Subcutaneous adipose tissue (tissue), 4 donors: Measurements from ENCODE around the gene LRRC72. TPM values are rescaled to one million over a fixed set of nuclear protein-coding genes. Genes with fewer than 3 reads are reported as not detected.

Experiments used
- total RNA-seq, 4 donors: library from RNA; depleted of rRNA; stranded (reverse); fragments of >200 nt; gene quantifications; one replicate each; pipeline ENCODE4 v1.1.0, GENCODE V29; 2016
- TF ChIP-seq, protein P1 (sequence below): fragments of 450-650 bp; IDR thresholded peaks from one replicate; pipeline ENCODE4 v1.5.1; 2016; ENCODE audit warnings: low read depth, mild to moderate bottlenecking, control low read depth, antibody characterized with exemption, moderate library complexity

The LRRC72 gene
- total RNA-seq, 4 donors from 2014 or later = not detected

GRCh38 chr7:16594061-16594460 lies 67.4 kb downstream of the LRRC72 start:
- TF ChIP-seq, protein P1, sequence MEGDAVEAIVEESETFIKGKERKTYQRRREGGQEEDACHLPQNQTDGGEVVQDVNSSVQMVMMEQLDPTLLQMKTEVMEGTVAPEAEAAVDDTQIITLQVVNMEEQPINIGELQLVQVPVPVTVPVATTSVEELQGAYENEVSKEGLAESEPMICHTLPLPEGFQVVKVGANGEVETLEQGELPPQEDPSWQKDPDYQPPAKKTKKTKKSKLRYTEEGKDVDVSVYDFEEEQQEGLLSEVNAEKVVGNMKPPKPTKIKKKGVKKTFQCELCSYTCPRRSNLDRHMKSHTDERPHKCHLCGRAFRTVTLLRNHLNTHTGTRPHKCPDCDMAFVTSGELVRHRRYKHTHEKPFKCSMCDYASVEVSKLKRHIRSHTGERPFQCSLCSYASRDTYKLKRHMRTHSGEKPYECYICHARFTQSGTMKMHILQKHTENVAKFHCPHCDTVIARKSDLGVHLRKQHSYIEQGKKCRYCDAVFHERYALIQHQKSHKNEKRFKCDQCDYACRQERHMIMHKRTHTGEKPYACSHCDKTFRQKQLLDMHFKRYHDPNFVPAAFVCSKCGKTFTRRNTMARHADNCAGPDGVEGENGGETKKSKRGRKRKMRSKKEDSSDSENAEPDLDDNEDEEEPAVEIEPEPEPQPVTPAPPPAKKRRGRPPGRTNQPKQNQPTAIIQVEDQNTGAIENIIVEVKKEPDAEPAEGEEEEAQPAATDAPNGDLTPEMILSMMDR = no peak

DNA sequence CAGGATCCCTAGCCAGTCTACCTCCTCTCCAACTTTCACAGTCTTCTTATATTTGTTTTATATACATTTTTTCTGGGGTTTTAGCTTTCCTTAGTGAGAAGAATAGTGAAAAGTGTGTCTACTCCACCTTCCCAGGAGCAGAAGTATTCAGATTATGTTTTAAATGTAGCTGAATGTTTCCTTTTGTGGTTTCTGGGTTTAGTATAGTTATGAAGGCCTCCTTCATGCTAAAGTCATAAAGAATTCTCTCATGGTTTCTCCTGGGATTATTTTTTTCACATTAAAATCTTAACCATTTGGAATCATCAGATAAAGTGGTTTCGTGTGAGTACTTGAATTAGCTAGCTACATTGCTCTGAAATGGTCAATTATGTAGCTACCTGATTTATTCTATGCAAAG lies 68.1 kb downstream of the LRRC72 start:
- TF ChIP-seq, protein P1 = no peak

GRCh38 chr7:16598015-16598414 lies 71.4 kb downstream of the LRRC72 start:
- TF ChIP-seq, protein P1 = no peak

DNA sequence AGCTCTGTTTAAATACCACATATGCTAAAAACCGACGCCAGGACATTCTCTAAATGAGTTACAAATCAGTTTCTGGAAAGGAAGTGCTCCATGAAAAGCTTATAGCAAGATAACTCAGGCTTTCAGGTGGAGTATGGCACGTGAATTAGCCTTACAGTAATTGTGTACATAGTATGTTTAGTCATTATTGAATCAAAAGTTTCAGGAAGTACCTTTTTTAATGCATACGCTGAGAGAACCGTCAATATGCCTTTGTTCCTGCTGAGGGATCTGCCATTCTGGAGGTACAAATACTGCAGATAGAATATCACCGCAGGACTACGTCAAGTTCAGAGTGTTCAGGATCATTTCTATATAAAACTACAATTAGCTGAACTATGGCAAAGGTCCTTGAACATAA lies 73.2 kb downstream of the LRRC72 start:
- TF ChIP-seq, protein P1 = no peak

DNA sequence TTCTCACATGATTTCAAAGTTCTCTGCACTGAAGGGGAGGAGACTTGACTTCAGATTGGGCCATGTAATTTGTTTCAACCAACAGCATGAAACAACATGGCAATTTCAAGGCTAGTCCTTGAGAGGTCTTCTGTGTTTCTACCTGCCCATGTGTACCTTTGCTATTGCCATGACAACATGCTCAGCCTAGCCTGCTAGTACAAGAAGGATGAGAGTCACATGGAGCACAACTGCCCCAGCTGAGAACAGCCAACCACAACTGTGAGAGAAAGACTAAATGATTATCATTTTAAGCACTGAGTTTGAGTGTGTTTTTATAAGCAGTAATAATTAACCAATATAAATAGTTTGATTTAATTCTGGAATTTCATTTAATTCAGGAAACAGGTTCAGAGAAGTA lies 77.0 kb downstream of the LRRC72 start:
- TF ChIP-seq, protein P1 = no peak

DNA sequence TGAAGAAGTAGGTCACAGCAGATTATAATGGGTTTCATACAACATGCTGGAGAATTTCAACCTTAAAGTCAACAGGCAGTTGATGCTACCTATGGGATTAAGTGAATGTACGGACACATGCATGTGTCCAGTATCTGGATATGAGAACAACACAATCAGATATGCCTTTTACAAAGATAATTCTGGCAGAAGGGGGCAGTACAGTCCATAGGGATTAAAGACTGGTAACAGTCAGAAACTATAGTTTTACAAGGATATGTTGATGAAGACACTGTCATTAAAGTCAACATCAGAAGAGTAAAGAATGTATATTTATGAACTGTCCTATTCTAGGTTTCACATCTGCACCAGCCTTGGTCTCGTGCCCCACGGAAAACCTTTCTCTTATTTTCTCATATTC lies 77.4 kb downstream of the LRRC72 start:
- TF ChIP-seq, protein P1 = no peak

DNA sequence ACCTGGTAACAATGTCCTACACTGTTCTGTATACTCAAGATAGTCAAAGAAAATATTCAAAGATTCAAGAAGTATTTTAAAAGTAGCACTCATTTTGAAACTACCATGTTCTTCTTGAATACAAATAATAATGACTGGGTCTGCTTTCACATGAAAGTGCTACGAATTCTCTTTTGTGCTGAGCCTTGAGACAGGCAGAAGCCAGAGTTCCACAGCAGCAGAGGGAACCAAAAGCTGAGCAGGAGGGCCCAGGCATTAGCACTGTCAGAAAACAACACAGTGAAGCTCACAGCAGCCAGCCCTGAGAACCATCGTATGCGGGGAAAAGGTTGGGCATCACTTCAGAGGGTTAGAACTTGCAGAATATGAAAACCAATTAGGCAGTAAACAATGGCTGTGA lies 80.1 kb downstream of the LRRC72 start:
- TF ChIP-seq, protein P1 = no peak
